ENCODE data around the gene DEAF1. TPM values are rescaled to one million over a fixed set of nuclear protein-coding genes. Genes with fewer than 3 reads are reported as not detected.

The DEAF1 gene
- total RNA-seq, 2 experiments from 2014 or later, result 47.4 to 56.6 TPM

GRCh38 chr11:605286-606129 lies 89.5 kb downstream of the DEAF1 start:
- H3K27ac Mint-ChIP-seq, result no peak overlapping the region
- no peak for DNase-seq
- no peaks in the 10 kb centered on the region for H3K4me1 Mint-ChIP-seq
- ATAC-seq, result no peak
- H3K9me3 Mint-ChIP-seq (ENCODE audit: low read depth), result no peaks in the 10 kb centered on the region
- H3K27me3 Mint-ChIP-seq, result no peaks in the 10 kb centered on the region
- H3K36me3 Mint-ChIP-seq (ENCODE audit: low read depth), result peaks cover 22% of the 10 kb centered on the region
- ChIA-PET POLR2A (interaction anchor here (0.6 kb wide), 1 partner anchor 17 kb away, joined by 3 read pairs; no protein-coding TSS in a partner anchor), CTCF (interaction anchor here (0.6 kb wide), 1 partner anchor 27 kb away, joined by 3 read pairs; no protein-coding TSS in a partner anchor)
- no peak overlapping the region for H3K4me3 Mint-ChIP-seq
- intact Hi-C loops (cut with DNase I, micrococcal nuclease), result no loop called here

DNA sequence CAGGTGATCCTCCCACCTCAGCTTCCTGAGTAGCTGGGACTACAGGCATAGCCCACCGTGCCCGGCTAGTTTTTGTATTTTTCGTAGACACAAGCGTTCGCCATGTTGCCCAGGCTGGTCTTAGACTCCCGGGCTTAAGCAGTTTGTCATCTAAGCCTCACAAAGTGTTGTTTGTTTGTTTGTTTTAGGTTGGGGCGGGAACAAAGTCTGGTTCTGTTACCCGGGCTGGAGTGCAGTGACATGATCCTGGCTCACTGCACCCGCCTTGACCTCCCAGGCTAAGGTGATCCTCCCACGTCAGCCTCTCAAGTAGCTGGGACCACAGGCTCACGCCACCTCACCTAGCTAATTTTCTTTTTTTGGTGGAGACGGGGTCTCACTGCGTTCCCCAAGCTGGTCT lies 91.9 kb downstream of the DEAF1 start:
- H3K4me3 Mint-ChIP-seq, result no peak overlapping the region
- intact Hi-C loops (cut with DNase I, micrococcal nuclease), result no loop called here
- H3K27me3 Mint-ChIP-seq, result no peaks in the 10 kb centered on the region
- H3K4me1 Mint-ChIP-seq, result no peaks in the 10 kb centered on the region
- ChIA-PET CTCF (no interaction called here), POLR2A (no interaction called here)
- no peaks in the 10 kb centered on the region for H3K9me3 Mint-ChIP-seq (ENCODE audit: low read depth)
- peaks cover 31% of the 10 kb centered on the region for H3K36me3 Mint-ChIP-seq (ENCODE audit: low read depth)
- no peak for DNase-seq
- no peak overlapping the region for H3K27ac Mint-ChIP-seq
- ATAC-seq, result no peak

- no peaks in the 10 kb centered on the region for H3K27me3 Mint-ChIP-seq
- no peak overlapping the region for H3K4me3 Mint-ChIP-seq
- no peaks in the 10 kb centered on the region for H3K9me3 Mint-ChIP-seq (ENCODE audit: low read depth)
- no peaks in the 10 kb centered on the region for H3K4me1 Mint-ChIP-seq
- H3K36me3 Mint-ChIP-seq (ENCODE audit: low read depth), result peaks cover 35% of the 10 kb centered on the region
- POLR2A ChIA-PET, result interaction anchor here (0.9 kb wide), 1 partner anchor 17 kb away, joined by 3 read pairs; no protein-coding TSS in a partner anchor
- no peak for DNase-seq
- H3K27ac Mint-ChIP-seq, result no peak overlapping the region
- CTCF ChIA-PET, result no interaction called here
- no peak for ATAC-seq
- intact Hi-C loops (cut with DNase I, micrococcal nuclease), result no loop called here
These were observed 93.3 kb downstream of the DEAF1 start for GRCh38 chr11:601573-602245.

GRCh38 chr11:598005-598680 lies 96.9 kb downstream of the DEAF1 start:
- intact Hi-C loops (cut with DNase I, micrococcal nuclease), result no loop called here
- H3K9me3 Mint-ChIP-seq (ENCODE audit: low read depth), result no peaks in the 10 kb centered on the region
- H3K4me3 Mint-ChIP-seq, result no peak overlapping the region
- ATAC-seq, result no peak
- ChIA-PET POLR2A (no interaction called here), CTCF (no interaction called here)
- DNase-seq, result no peak
- H3K36me3 Mint-ChIP-seq (ENCODE audit: low read depth), result peaks cover 52% of the 10 kb centered on the region
- H3K27ac Mint-ChIP-seq, result no peak overlapping the region
- no peaks in the 10 kb centered on the region for H3K4me1 Mint-ChIP-seq
- H3K27me3 Mint-ChIP-seq, result no peaks in the 10 kb centered on the region

GRCh38 chr11:597166-597725 lies 97.8 kb downstream of the DEAF1 start:
- POLR2A ChIA-PET, result no interaction called here
- Mint-ChIP-seq H3K27ac (no peak overlapping the region), H3K36me3 (ENCODE audit: low read depth) (peaks cover 59% of the 10 kb centered on the region), H3K9me3 (ENCODE audit: low read depth) (no peaks in the 10 kb centered on the region), H3K4me1 (no peaks in the 10 kb centered on the region), H3K4me3 (no peak overlapping the region), H3K27me3 (no peaks in the 10 kb centered on the region)
- CTCF ChIA-PET, result no interaction called here
- no peak for DNase-seq
- intact Hi-C loops (cut with DNase I, micrococcal nuclease), result no loop called here
- peak; percentile 37 for ATAC-seq

- POLR2A ChIA-PET, result no interaction called here
- H3K27ac Mint-ChIP-seq, result no peak overlapping the region
- peaks cover 53% of the 10 kb centered on the region for H3K36me3 Mint-ChIP-seq (ENCODE audit: low read depth)
These were observed 98.6 kb downstream of the DEAF1 start for GRCh38 chr11:596374-596773.

GRCh38 chr11:595400-595799 lies 99.6 kb downstream of the DEAF1 start:
- peaks cover 58% of the 10 kb centered on the region for H3K36me3 Mint-ChIP-seq (ENCODE audit: low read depth)
- no peaks in the 10 kb centered on the region for H3K4me1 Mint-ChIP-seq
- H3K27me3 Mint-ChIP-seq, result no peaks in the 10 kb centered on the region
- no peak overlapping the region for H3K4me3 Mint-ChIP-seq
- ChIA-PET CTCF (no interaction called here), POLR2A (no interaction called here)
- intact Hi-C loops (cut with DNase I, micrococcal nuclease), result no loop called here
- H3K27ac Mint-ChIP-seq, result no peak overlapping the region
- ATAC-seq (no peak), DNase-seq (no peak)
- H3K9me3 Mint-ChIP-seq (ENCODE audit: low read depth), result no peaks in the 10 kb centered on the region

More at GRCh38 chr11:596374-596773, 98.6 kb downstream of the DEAF1 start:
- no peaks in the 10 kb centered on the region for H3K4me1 Mint-ChIP-seq
- CTCF ChIA-PET, result interaction anchor here (0.7 to 0.9 kb wide), 2 partner anchors 71 to 291 kb away, joined by 3 read pairs; no protein-coding TSS in a partner anchor
- DNase-seq (no peak), ATAC-seq (peak; percentile 9)
- H3K4me3 Mint-ChIP-seq, result no peak overlapping the region
- H3K9me3 Mint-ChIP-seq (ENCODE audit: low read depth), result no peaks in the 10 kb centered on the region
- intact Hi-C loops (cut with DNase I, micrococcal nuclease), result no loop called here
- no peaks in the 10 kb centered on the region for H3K27me3 Mint-ChIP-seq

Other genes with a start within 250 kb of the DEAF1 start
- gene PTDSS2, start 244.9 kb downstream of the DEAF1 start, total RNA-seq, result 10 to 100 TPM; 14.8 to 18.8 TPM
- 100 to 1,000 TPM; 111 to 116 TPM for gene RNH1, start 188.0 kb downstream of the DEAF1 start, total RNA-seq
- 10 to 100 TPM; 26.8 to 41.9 TPM for gene HRAS, start 159.6 kb downstream of the DEAF1 start, total RNA-seq
- under 1 TPM; 0.96 to 0.98 TPM for gene LRRC56, start 157.7 kb downstream of the DEAF1 start, total RNA-seq
- gene LMNTD2, start 134.5 kb downstream of the DEAF1 start, total RNA-seq, result 1 to 10 TPM; 2.7 to 4.9 TPM
- gene RASSF7, start 134.3 kb downstream of the DEAF1 start, total RNA-seq, result 10 to 100 TPM; 16.8 TPM
- 10 to 100 TPM; 40.0 to 44.5 TPM for gene PHRF1, start 118.8 kb downstream of the DEAF1 start, total RNA-seq
- 10 to 100 TPM; 57.1 to 62.6 TPM for gene IRF7, start 79.3 kb downstream of the DEAF1 start, total RNA-seq
- gene CDHR5, start 70.3 kb downstream of the DEAF1 start, total RNA-seq, result not detected
- not detected for gene SCT, start 68.0 kb downstream of the DEAF1 start, total RNA-seq
- under 1 TPM; 0.30 to 0.47 TPM for gene DRD4, start 58.0 kb downstream of the DEAF1 start, total RNA-seq
- gene TMEM80, start 594 bp upstream of the DEAF1 start, total RNA-seq, result 10 to 100 TPM; 11.4 to 11.9 TPM
- gene EPS8L2, start 11.0 kb upstream of the DEAF1 start, total RNA-seq, result 10 to 100 TPM in 1 of 2 experiments, 1 to 10 TPM in 1; 8.0 to 10.5 TPM
- 100 to 1,000 TPM; 239 to 246 TPM for gene TALDO1, start 52.2 kb upstream of the DEAF1 start, total RNA-seq
- gene GATD1, start 82.3 kb upstream of the DEAF1 start, total RNA-seq, result 10 to 100 TPM; 45.7 to 59.8 TPM
- 1 to 10 TPM in 1 of 2 experiments, under 1 TPM in 1; 0.50 to 1.1 TPM for gene CEND1, start 94.9 kb upstream of the DEAF1 start, total RNA-seq
- 10 to 100 TPM; 33.9 to 36.6 TPM for gene SLC25A22, start 103.1 kb upstream of the DEAF1 start, total RNA-seq
- 10 to 100 TPM; 21.1 to 29.1 TPM for gene PIDD1, start 110.0 kb upstream of the DEAF1 start, total RNA-seq
- gene RPLP2, start 114.7 kb upstream of the DEAF1 start, total RNA-seq, result 1,000 to 10,000 TPM; 2,132 to 3,230 TPM
- gene PNPLA2, start 123.7 kb upstream of the DEAF1 start, total RNA-seq, result 10 to 100 TPM; 24.7 to 26.2 TPM
- under 1 TPM; 0.33 to 0.50 TPM for gene CRACR2B, start 132.7 kb upstream of the DEAF1 start, total RNA-seq
- 10 to 100 TPM; 36.8 to 38.6 TPM for gene CD151, start 137.7 kb upstream of the DEAF1 start, total RNA-seq
- 10 to 100 TPM; 74.6 to 79.4 TPM for gene POLR2L, start 147.3 kb upstream of the DEAF1 start, total RNA-seq
- 1 to 10 TPM; 5.2 to 6.0 TPM for gene TSPAN4, start 147.6 kb upstream of the DEAF1 start, total RNA-seq
- gene CHID1, start 215.6 kb upstream of the DEAF1 start, total RNA-seq, result 10 to 100 TPM; 60.4 to 75.3 TPM
- 10 to 100 TPM; 43.5 to 71.6 TPM for gene AP2A2, start 230.6 kb upstream of the DEAF1 start, total RNA-seq